Measurements from ENCODE around the gene HMGCR. TPM values are rescaled to one million over a fixed set of nuclear protein-coding genes. Genes with fewer than 3 reads are reported as not detected.

HMGCR gene
- total and polyA plus RNA-seq, 2 donors (not counting 1 experiment from before 2014, with no cell fraction given) = 8.1 to 55.7 TPM

GRCh38 chr5:75375414-75375813 lies 38.4 kb downstream of the HMGCR start:
- ChIA-PET CTCF (interaction anchor here (0.6 kb wide), 1 partner anchor 38 kb away, joined by 4 read pairs; no protein-coding TSS in a partner anchor), POLR2A (no interaction called here)
- intact Hi-C loops (cut with micrococcal nuclease) = loop anchor here (10.0 kb wide), 1 partner anchor 309 kb away; no protein-coding TSS in a partner anchor
- Histone ChIP-seq H3K27me3 (replicated peaks in 1 of 4; ENCODE audit: control extremely low read depth in 1 of 4, control insufficient read depth in 3 of 4, insufficient read depth in 4 of 4, low read length in 3 of 4) (no peaks in the 10 kb centered on the region), H3K79me2 (ENCODE audit: control insufficient read depth, insufficient read depth, low read length) (no peaks in the 10 kb centered on the region), H3K36me3 (replicated peaks in 1 of 2; ENCODE audit: control extremely low read depth in 1 of 2, control insufficient read depth in 1 of 2, extremely low read depth in 1 of 2, insufficient read depth in 2 of 2, low read length in 1 of 2) (peaks cover 10 to 46% of the 10 kb centered on the region in 2 experiments), H3K9ac (ENCODE audit: low read length) (no peak overlapping the region), H3K9me3 (ENCODE audit: control extremely low read depth in 1 of 3, control insufficient read depth in 2 of 3, insufficient read depth in 1 of 3, low read length in 2 of 3) (no peaks in the 10 kb centered on the region), H3K4me2 (replicated peaks; ENCODE audit: low read depth, low read length, poor library complexity, severe bottlenecking) (no peak overlapping the region), H4K20me1 (ENCODE audit: control insufficient read depth, insufficient read depth, low read length, poor library complexity, severe bottlenecking) (no peaks in the 10 kb centered on the region), H3K4me1 (ENCODE audit: control insufficient read depth in 2 of 2, insufficient read depth in 2 of 2, low read length in 2 of 2) (no peaks in the 10 kb centered on the region), H3K27ac (ENCODE audit: low read length in 2 of 2) (no peak overlapping the region), H3K4me3 (ENCODE audit: control extremely low read depth in 1 of 5, extremely low read depth in 1 of 5, insufficient read depth in 1 of 5, low read depth in 2 of 5, low read length in 4 of 5) (no peak overlapping the region), H2AFZ (ENCODE audit: insufficient read depth, low read depth, low read length, poor library complexity, severe bottlenecking) (no peak overlapping the region)
- TF ChIP-seq CTCF (IDR thresholded peaks at IDR 0.05) (no peak), EZH2 (IDR thresholded peaks at IDR 0.05; ENCODE audit: borderline replicate concordance, insufficient read depth, low read depth, low read length, poor library complexity, severe bottlenecking) (no peak)
- H3K27me3 Mint-ChIP-seq = no peaks in the 10 kb centered on the region
- H3K4me1 Mint-ChIP-seq = no peaks in the 10 kb centered on the region
- DNase-seq (no peak), ATAC-seq (ENCODE audit: low read depth) (no peak)
- no peaks in the 10 kb centered on the region for H3K9me3 Mint-ChIP-seq (ENCODE audit: insufficient read depth)
- H3K27ac Mint-ChIP-seq = no peak overlapping the region
- no peak overlapping the region for H3K4me3 Mint-ChIP-seq
- WGBS (ENCODE audit: insufficient coverage) = no CpG with 5 or more reads among the region's 4 CpGs

- DNase-seq (no peak), ATAC-seq (ENCODE audit: low read depth) (no peak)
- no peaks in the 10 kb centered on the region for H3K4me1 Mint-ChIP-seq
- no peak overlapping the region for H3K4me2 ChIP-seq (replicated peaks; ENCODE audit: low read depth, low read length, poor library complexity, severe bottlenecking)
- no peaks in the 10 kb centered on the region for H3K79me2 ChIP-seq (ENCODE audit: control insufficient read depth, insufficient read depth, low read length)
- no peaks in the 10 kb centered on the region for H3K4me1 ChIP-seq (ENCODE audit: control insufficient read depth in 2 of 2, insufficient read depth in 2 of 2, low read length in 2 of 2)
- H3K27ac ChIP-seq (ENCODE audit: low read length in 2 of 2) = no peak overlapping the region
- TF ChIP-seq EZH2 (IDR thresholded peaks at IDR 0.05; ENCODE audit: borderline replicate concordance, insufficient read depth, low read depth, low read length, poor library complexity, severe bottlenecking) = no peak
- TF ChIP-seq CTCF (IDR thresholded peaks at IDR 0.05) = no peak
- no peak overlapping the region for H2AFZ ChIP-seq (ENCODE audit: insufficient read depth, low read depth, low read length, poor library complexity, severe bottlenecking)
- H3K36me3 ChIP-seq (replicated peaks in 1 of 2; ENCODE audit: control extremely low read depth in 1 of 2, control insufficient read depth in 1 of 2, extremely low read depth in 1 of 2, insufficient read depth in 2 of 2, low read length in 1 of 2) = peaks cover 18 to 65% of the 10 kb centered on the region in 2 experiments
- no peaks in the 10 kb centered on the region for H3K9me3 ChIP-seq (ENCODE audit: control extremely low read depth in 1 of 3, control insufficient read depth in 2 of 3, insufficient read depth in 1 of 3, low read length in 2 of 3)
- POLR2A ChIA-PET = no interaction called here
- H3K27me3 ChIP-seq (replicated peaks in 1 of 4; ENCODE audit: control extremely low read depth in 1 of 4, control insufficient read depth in 3 of 4, insufficient read depth in 4 of 4, low read length in 3 of 4) = no peaks in the 10 kb centered on the region
- intact Hi-C loops (cut with micrococcal nuclease) = no loop called here
- H3K4me3 Mint-ChIP-seq = no peak overlapping the region
- WGBS (ENCODE audit: insufficient coverage) = no CpG with 5 or more reads among the region's 1 CpG
- no peak overlapping the region for H3K4me3 ChIP-seq (ENCODE audit: control extremely low read depth in 1 of 5, extremely low read depth in 1 of 5, insufficient read depth in 1 of 5, low read depth in 2 of 5, low read length in 4 of 5)
- no peak overlapping the region for H3K27ac Mint-ChIP-seq
- no peaks in the 10 kb centered on the region for H3K9me3 Mint-ChIP-seq (ENCODE audit: insufficient read depth)
- H3K27me3 Mint-ChIP-seq = no peaks in the 10 kb centered on the region
- CTCF ChIA-PET = no interaction called here
- H4K20me1 ChIP-seq (ENCODE audit: control insufficient read depth, insufficient read depth, low read length, poor library complexity, severe bottlenecking) = no peaks in the 10 kb centered on the region
- H3K9ac ChIP-seq (ENCODE audit: low read length) = no peak overlapping the region
Observed at GRCh38 chr5:75380099-75380498, 43.1 kb downstream of the HMGCR start.

Measured in B cell (primary cell).